Neural cell (in vitro differentiated cells): ENCODE results near the gene NDUFC1. TPM values are rescaled to one million over a fixed set of nuclear protein-coding genes. Genes with fewer than 3 reads are reported as not detected.
A peak's percentile ranks its signal among the peaks of the same experiment; 100 is the strongest.

ENCODE experiments used
- H2AFZ ChIP-seq: fragments of 200-600, 300-800 bp; sonication (generic), shearing (Covaris generic); 2 replicates; pipeline ENCODE4 v1.6.0; 2014; ENCODE audit warnings: low read depth, mild to moderate bottlenecking, antibody characterized with exemption, low read length, moderate library complexity
- H3F3A ChIP-seq: fragments of 200-600 bp; shearing (Covaris generic); 2 replicates; pipeline ENCODE4 v1.6.1; 2016; ENCODE audit warnings: mild to moderate bottlenecking, moderate library complexity, mixed read lengths, antibody characterized with exemption, low read length; ENCODE audit not compliant: insufficient read depth, poor library complexity, severe bottlenecking
- H3K27ac ChIP-seq: fragments of 200-600, 300-800 bp; sonication (generic), shearing (Covaris generic); 2 replicates; pipeline ENCODE4 v1.5.1; 2014; ENCODE audit warnings: mild to moderate bottlenecking, low read length, moderate library complexity
- H3K27me3 ChIP-seq: fragments of 300-800, 200-600 bp; sonication (generic), shearing (Covaris generic); 2 replicates; pipeline ENCODE4 v1.6.0; 2014; ENCODE audit warnings: mild to moderate bottlenecking, low read depth, low read length, moderate library complexity; ENCODE audit not compliant: insufficient read depth
- H3K36me3 ChIP-seq: fragments of 300-800, 200-600 bp; sonication (generic), shearing (Covaris generic); 2 replicates; pipeline ENCODE4 v1.5.1; 2014; ENCODE audit warnings: mild to moderate bottlenecking, antibody characterized with exemption, low read length, moderate library complexity; ENCODE audit not compliant: insufficient read depth
- H3K4me2 ChIP-seq: fragments of 300-800, 200-600 bp; sonication (generic), shearing (Covaris generic); 2 replicates; pipeline ENCODE4 v1.6.0; 2014; ENCODE audit warnings: mild to moderate bottlenecking, low read length
- H3K4me3 ChIP-seq: fragments of 300-800, 200-600 bp; sonication (generic), shearing (Covaris generic); 2 replicates; pipeline ENCODE4 v1.5.1; 2014; ENCODE audit warnings: mild to moderate bottlenecking, low read length, moderate library complexity
- H3K79me2 ChIP-seq: fragments of 200-600 bp; shearing (Covaris generic); replicated peaks from 2 replicates; pipeline ENCODE4 v1.6.0; 2014; ENCODE audit warnings: mild to moderate bottlenecking, low read length, moderate library complexity; ENCODE audit not compliant: insufficient read depth
- H3K9ac ChIP-seq: fragments of 300-800, 200-600 bp; sonication (generic), shearing (Covaris generic); 2 replicates; pipeline ENCODE4 v1.6.1; 2016; ENCODE audit warnings: mild to moderate bottlenecking, low read length, mixed read lengths
- H3K9me2 ChIP-seq: fragments of 200-600 bp; shearing (Covaris generic); 2 replicates; pipeline ENCODE4 v1.6.1; 2016; ENCODE audit warnings: mild to moderate bottlenecking, low read length, mixed read lengths; ENCODE audit not compliant: insufficient read depth
- H3K9me3 ChIP-seq: fragments of 200-600, 300-800 bp; sonication (generic), shearing (Covaris generic); 2 replicates; pipeline ENCODE4 v1.6.1; 2016; ENCODE audit warnings: mild to moderate bottlenecking, mixed run types, low read length, moderate library complexity, mixed read lengths
- H4K20me1 ChIP-seq: fragments of 200-600 bp; shearing (Covaris generic); 2 replicates; pipeline ENCODE4 v1.6.1; 2016; ENCODE audit warnings: mild to moderate bottlenecking, mixed run types; ENCODE audit not compliant: insufficient read depth
- EP300 ChIP-seq: fragments of 450-650 bp; conservative IDR thresholded peaks from 2 replicates; pipeline ENCODE4 v1.6.1; 2014; ENCODE audit warnings: antibody characterized with exemption, mild to moderate bottlenecking, moderate library complexity; ENCODE audit not compliant: poor library complexity, severe bottlenecking
- EZH2 ChIP-seq: fragments of 200-600, 300-800 bp; shearing (Covaris generic), sonication (generic); IDR thresholded peaks from 2 replicates; pipeline ENCODE4 v1.6.1; 2014; ENCODE audit warnings: antibody characterized with exemption, low read length, borderline replicate concordance, mild to moderate bottlenecking; ENCODE audit not compliant: insufficient read depth, poor library complexity, severe bottlenecking
- MXI1 ChIP-seq: fragments of 450-650 bp; conservative IDR thresholded peaks from 2 replicates; pipeline ENCODE4 v1.6.1; 2014; ENCODE audit warnings: antibody characterized with exemption, mild to moderate bottlenecking; ENCODE audit not compliant: poor library complexity, severe bottlenecking
- POLR2AphosphoS5 ChIP-seq: IDR thresholded peaks from 2 replicates; pipeline ENCODE4 v1.6.1; 2012
- RAD21 ChIP-seq: fragments of 450-650 bp; conservative IDR thresholded peaks from 2 replicates; pipeline ENCODE4 v1.6.1; 2014; ENCODE audit warnings: antibody characterized with exemption, mild to moderate bottlenecking, moderate library complexity
- SMC3 ChIP-seq: fragments of 450-650 bp; conservative IDR thresholded peaks from 2 replicates; pipeline ENCODE4 v1.6.1; 2014; ENCODE audit warnings: antibody characterized with exemption, mild to moderate bottlenecking, moderate library complexity; ENCODE audit not compliant: poor library complexity
- TAF1 ChIP-seq: IDR thresholded peaks from 2 replicates; pipeline ENCODE4 v1.6.1; 2012; ENCODE audit warnings: low read depth
- polyA minus RNA-seq: library from RNA; depleted of rRNA, polyadenylated mRNA; stranded (reverse); fragments of >200 nt; gene quantifications from 2 replicates; pipeline ENCODE4 v1.2.3, GENCODE V29; 2014
- polyA plus RNA-seq: library from polyadenylated mRNA; depleted of rRNA; stranded (reverse); fragments of >200 nt; gene quantifications from 2 replicates; pipeline ENCODE4 v1.2.3, GENCODE V29; 2014
- TF ChIP-seq, protein P1 (sequence below): fragments of 450-650 bp; IDR thresholded peaks from 2 replicates; pipeline ENCODE4 v1.5.1; 2014; ENCODE audit warnings: antibody characterized with exemption, mild to moderate bottlenecking, moderate library complexity; ENCODE audit not compliant: poor library complexity, severe bottlenecking
- TF ChIP-seq, protein P2 (sequence below): IDR thresholded peaks from 2 replicates; pipeline ENCODE4 v1.6.1; 2012; ENCODE audit warnings: borderline replicate concordance

The NDUFC1 gene
- polyA plus RNA-seq, result 102 and 103 TPM in 2 replicates
- polyA minus RNA-seq, result 23.1 and 28.9 TPM in 2 replicates

DNA sequence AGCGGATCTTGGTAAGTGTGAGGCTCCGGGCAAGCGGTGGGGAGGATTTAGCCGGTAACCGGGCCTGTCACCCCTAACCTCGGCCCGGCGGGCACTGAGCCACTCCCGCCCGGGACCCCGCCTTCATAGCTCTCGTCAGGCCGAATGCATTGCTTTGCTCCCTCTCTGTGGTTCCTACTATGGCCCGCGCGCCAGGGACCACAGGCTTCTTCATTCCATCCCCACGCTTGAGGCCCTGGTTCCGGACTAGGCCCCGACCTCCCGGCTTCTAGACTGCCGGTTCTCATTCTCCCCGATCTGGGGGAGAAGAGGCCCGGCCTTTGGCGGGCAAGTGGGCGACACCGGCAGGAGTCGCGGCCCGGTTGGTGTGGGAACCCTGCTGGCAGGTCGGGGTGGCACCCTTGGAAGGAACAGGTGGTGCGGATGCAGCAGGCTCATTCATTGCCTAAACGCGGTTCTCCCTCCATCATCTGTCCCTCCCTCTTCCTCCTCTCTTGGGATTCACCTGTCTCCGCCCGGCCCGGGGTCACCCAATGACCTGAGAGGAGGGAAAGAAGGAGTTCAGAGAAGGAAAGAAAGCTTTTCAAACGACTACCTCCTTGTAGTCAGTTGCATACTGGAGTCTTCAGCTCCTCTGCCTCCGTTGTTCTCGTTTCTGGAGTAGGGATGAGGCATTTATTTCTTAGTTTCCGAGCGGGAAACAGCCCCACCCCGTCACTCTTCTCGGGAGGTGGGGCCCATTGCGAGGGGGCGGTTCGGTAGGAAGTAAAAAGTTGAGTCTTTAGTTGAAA is at the start of gene NDUFC1:
TSS of gene NDUFC1 (minus strand) at position 657 of the 791 bp plus-strand sequence. CDS start 6,679 bp downstream, outside the sequence.
- no peak for TF ChIP-seq RAD21
- no peak for TF ChIP-seq EZH2
- TF ChIP-seq, protein P1, sequence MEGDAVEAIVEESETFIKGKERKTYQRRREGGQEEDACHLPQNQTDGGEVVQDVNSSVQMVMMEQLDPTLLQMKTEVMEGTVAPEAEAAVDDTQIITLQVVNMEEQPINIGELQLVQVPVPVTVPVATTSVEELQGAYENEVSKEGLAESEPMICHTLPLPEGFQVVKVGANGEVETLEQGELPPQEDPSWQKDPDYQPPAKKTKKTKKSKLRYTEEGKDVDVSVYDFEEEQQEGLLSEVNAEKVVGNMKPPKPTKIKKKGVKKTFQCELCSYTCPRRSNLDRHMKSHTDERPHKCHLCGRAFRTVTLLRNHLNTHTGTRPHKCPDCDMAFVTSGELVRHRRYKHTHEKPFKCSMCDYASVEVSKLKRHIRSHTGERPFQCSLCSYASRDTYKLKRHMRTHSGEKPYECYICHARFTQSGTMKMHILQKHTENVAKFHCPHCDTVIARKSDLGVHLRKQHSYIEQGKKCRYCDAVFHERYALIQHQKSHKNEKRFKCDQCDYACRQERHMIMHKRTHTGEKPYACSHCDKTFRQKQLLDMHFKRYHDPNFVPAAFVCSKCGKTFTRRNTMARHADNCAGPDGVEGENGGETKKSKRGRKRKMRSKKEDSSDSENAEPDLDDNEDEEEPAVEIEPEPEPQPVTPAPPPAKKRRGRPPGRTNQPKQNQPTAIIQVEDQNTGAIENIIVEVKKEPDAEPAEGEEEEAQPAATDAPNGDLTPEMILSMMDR, result peak; percentile 51
- TF ChIP-seq MXI1, result no peak
- peak; percentile 11 for TF ChIP-seq SMC3
- TF ChIP-seq, protein P2, sequence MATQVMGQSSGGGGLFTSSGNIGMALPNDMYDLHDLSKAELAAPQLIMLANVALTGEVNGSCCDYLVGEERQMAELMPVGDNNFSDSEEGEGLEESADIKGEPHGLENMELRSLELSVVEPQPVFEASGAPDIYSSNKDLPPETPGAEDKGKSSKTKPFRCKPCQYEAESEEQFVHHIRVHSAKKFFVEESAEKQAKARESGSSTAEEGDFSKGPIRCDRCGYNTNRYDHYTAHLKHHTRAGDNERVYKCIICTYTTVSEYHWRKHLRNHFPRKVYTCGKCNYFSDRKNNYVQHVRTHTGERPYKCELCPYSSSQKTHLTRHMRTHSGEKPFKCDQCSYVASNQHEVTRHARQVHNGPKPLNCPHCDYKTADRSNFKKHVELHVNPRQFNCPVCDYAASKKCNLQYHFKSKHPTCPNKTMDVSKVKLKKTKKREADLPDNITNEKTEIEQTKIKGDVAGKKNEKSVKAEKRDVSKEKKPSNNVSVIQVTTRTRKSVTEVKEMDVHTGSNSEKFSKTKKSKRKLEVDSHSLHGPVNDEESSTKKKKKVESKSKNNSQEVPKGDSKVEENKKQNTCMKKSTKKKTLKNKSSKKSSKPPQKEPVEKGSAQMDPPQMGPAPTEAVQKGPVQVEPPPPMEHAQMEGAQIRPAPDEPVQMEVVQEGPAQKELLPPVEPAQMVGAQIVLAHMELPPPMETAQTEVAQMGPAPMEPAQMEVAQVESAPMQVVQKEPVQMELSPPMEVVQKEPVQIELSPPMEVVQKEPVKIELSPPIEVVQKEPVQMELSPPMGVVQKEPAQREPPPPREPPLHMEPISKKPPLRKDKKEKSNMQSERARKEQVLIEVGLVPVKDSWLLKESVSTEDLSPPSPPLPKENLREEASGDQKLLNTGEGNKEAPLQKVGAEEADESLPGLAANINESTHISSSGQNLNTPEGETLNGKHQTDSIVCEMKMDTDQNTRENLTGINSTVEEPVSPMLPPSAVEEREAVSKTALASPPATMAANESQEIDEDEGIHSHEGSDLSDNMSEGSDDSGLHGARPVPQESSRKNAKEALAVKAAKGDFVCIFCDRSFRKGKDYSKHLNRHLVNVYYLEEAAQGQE, result peak; percentile 9
- peak; percentile 42 for TF ChIP-seq POLR2AphosphoS5
- no peak for TF ChIP-seq TAF1
- no peak for TF ChIP-seq EP300
- Histone ChIP-seq H3K36me3 (no peaks in the 10 kb centered on the region), H2AFZ (peak within 1 kb of the TSS; percentile 98), H3K9ac (peak within 1 kb of the TSS; percentile 98), H3K27me3 (no peaks in the 10 kb centered on the region), H3K9me2 (no peaks in the 10 kb centered on the region), H4K20me1 (no peaks in the 10 kb centered on the region), H3K9me3 (peaks cover 5% of the 10 kb centered on the region), H3K4me2 (peak within 1 kb of the TSS; percentile 96), H3K27ac (peak within 1 kb of the TSS; percentile 93), H3K79me2 (peaks cover 58% of the 10 kb centered on the region), H3K4me3 (peak within 1 kb of the TSS; percentile 98), H3F3A (no peaks in the 10 kb centered on the region)

DNA sequence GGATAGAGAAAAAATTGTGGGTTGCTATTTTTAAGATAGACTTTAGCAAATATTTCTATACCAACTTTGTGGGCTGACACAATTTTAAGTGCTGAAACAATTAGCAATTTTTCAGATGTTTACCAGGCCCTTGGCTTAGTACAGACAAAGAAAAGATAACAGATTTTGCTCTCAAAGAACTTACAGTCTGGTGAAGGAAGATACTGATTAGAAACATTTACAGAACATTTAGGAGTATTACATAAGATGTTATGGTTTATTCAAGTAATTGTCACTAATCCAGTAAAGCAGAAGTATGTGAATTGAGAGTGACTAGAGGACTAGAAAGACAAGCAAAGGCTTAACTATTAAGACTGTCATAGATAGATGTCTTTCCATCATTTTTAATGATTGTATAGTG is 35.3 kb upstream of the NDUFC1 start:
- TF ChIP-seq RAD21 (no peak), POLR2AphosphoS5 (no peak), EP300 (no peak), TAF1 (no peak), EZH2 (no peak), MXI1 (no peak), SMC3 (no peak)
- TF ChIP-seq, protein P1, result no peak
- TF ChIP-seq, protein P2, result no peak
- no peaks in the 10 kb centered on the region for H3K9me3 ChIP-seq
- H3K4me3 ChIP-seq, result no peak overlapping the region
- H4K20me1 ChIP-seq, result no peaks in the 10 kb centered on the region
- H3K79me2 ChIP-seq, result peaks cover 10% of the 10 kb centered on the region
- H3K27me3 ChIP-seq, result no peaks in the 10 kb centered on the region
- no peaks in the 10 kb centered on the region for H3K9me2 ChIP-seq
- H3K4me2 ChIP-seq, result no peak overlapping the region
- H3F3A ChIP-seq, result no peaks in the 10 kb centered on the region
- no peaks in the 10 kb centered on the region for H3K36me3 ChIP-seq
- no peak overlapping the region for H3K27ac ChIP-seq
- H2AFZ ChIP-seq, result no peak overlapping the region
- H3K9ac ChIP-seq, result no peak overlapping the region
